GM18499 (cell line): ENCODE data around the gene FAXDC2.
A peak's percentile ranks its signal among the peaks of the same experiment; 100 is the strongest.
"Not testable (repeated sequence)": the region's sequence is repeated elsewhere in the genome, so short reads cannot be mapped to it uniquely, and the experiment has no call there.

Experiments
- ATAC-seq: cut with Tn5 transposase; IDR thresholded peaks from one replicate; pipeline ENCODE4 v1.9.1; 2021; ENCODE audit warnings: moderate number of reproducible peaks; ENCODE audit not compliant: insufficient read depth, unreplicated experiment

FAXDC2 gene

GRCh38 chr5:154862766-154863165, 12.4 kb upstream of the FAXDC2 start:
- no peak for ATAC-seq

- ATAC-seq: no peak
Measured at GRCh38 chr5:154861946-154862345, 11.5 kb upstream of the FAXDC2 start.

GRCh38 chr5:154860765-154861164, 10.4 kb upstream of the FAXDC2 start:
- no peak for ATAC-seq

- no peak for ATAC-seq
Measured at GRCh38 chr5:154860123-154860522, 9.7 kb upstream of the FAXDC2 start.

- ATAC-seq: no peak
Measured at GRCh38 chr5:154858972-154859871, 8.8 kb upstream of the FAXDC2 start.

GRCh38 chr5:154858297-154858971, 8.0 kb upstream of the FAXDC2 start, which contains the start of gene CNOT8:
CNOT8 (plus strand) TSS chr5:154858627; CDS start chr5:154863279, 4,652 bp downstream.
- peak; percentile 49 for ATAC-seq

- peak; percentile 53 for ATAC-seq
Measured at GRCh38 chr5:154857530-154858296, 7.3 kb upstream of the FAXDC2 start.

GRCh38 chr5:154851351-154851750, 948 bp upstream of the FAXDC2 start:
- ATAC-seq: no peak

GRCh38 chr5:154849791-154850201, 607 bp downstream of the FAXDC2 start:
- ATAC-seq: no peak

- no peak for ATAC-seq
Measured at GRCh38 chr5:154849264-154849785, 1.1 kb downstream of the FAXDC2 start.

GRCh38 chr5:154844809-154845208, 5.6 kb downstream of the FAXDC2 start:
- no peak for ATAC-seq

- no peak for ATAC-seq
Measured at GRCh38 chr5:154842689-154843530, 7.5 kb downstream of the FAXDC2 start.

GRCh38 chr5:154841273-154841661, 9.1 kb downstream of the FAXDC2 start:
- ATAC-seq: no peak

GRCh38 chr5:154840435-154841272, 9.7 kb downstream of the FAXDC2 start:
- ATAC-seq: no peak

GRCh38 chr5:154837009-154837901, 13.1 kb downstream of the FAXDC2 start:
- ATAC-seq: no peak

GRCh38 chr5:154836225-154836624, 14.2 kb downstream of the FAXDC2 start:
- ATAC-seq: no peak

GRCh38 chr5:154835701-154836052, 14.7 kb downstream of the FAXDC2 start:
- not testable (repeated sequence) for ATAC-seq

GRCh38 chr5:154834053-154834452, 16.4 kb downstream of the FAXDC2 start:
- no peak for ATAC-seq
